Ramos (cell line): ENCODE measurements around the gene CGN.

Experiments
- in situ Hi-C: fragments of 300-500 bp; cut with MboI; formaldehyde crosslinking; loops from one replicate; pipeline ENCODE4 v1.14.3; 2022; ENCODE audit warnings: low sequenced_read_pairs; ENCODE audit not compliant: unreplicated experiment

The CGN gene

GRCh38 chr1:151520359-151520758, 9.2 kb downstream of the CGN start:
- in situ Hi-C loops, result loop anchor here (5.0 kb wide), 1 partner anchor 48 kb away; no protein-coding TSS in a partner anchor

GRCh38 chr1:151522427-151522826, 11.2 kb downstream of the CGN start:
- in situ Hi-C loops, result loop anchor here (5.0 kb wide), 1 partner anchor 50 kb away; no protein-coding TSS in a partner anchor

GRCh38 chr1:151523326-151523725, 12.1 kb downstream of the CGN start:
- in situ Hi-C loops, result loop anchor here (5.0 kb wide), 1 partner anchor 51 kb away; no protein-coding TSS in a partner anchor

GRCh38 chr1:151524736-151525135, 13.5 kb downstream of the CGN start:
- in situ Hi-C loops, result loop anchor here (5.0 kb wide), 1 partner anchor 52 kb away; no protein-coding TSS in a partner anchor

GRCh38 chr1:151526735-151527525, 15.7 kb downstream of the CGN start:
- in situ Hi-C loops, result no loop called here

- in situ Hi-C loops, result no loop called here
Observed at GRCh38 chr1:151529211-151529702, 18.1 kb downstream of the CGN start.

- in situ Hi-C loops, result no loop called here
Observed at GRCh38 chr1:151529781-151530180, 18.6 kb downstream of the CGN start.

- in situ Hi-C loops, result no loop called here
Observed at GRCh38 chr1:151530461-151530860, 19.3 kb downstream of the CGN start.

GRCh38 chr1:151533870-151534269, 22.7 kb downstream of the CGN start:
- in situ Hi-C loops, result no loop called here

- in situ Hi-C loops, result no loop called here
Observed at GRCh38 chr1:151534662-151535278, 23.6 kb downstream of the CGN start.

GRCh38 chr1:151535326-151536271, 24.4 kb downstream of the CGN start:
- in situ Hi-C loops, result no loop called here

- in situ Hi-C loops, result no loop called here
Observed at GRCh38 chr1:151536499-151536898, 25.3 kb downstream of the CGN start.

GRCh38 chr1:151537112-151537511, 25.9 kb downstream of the CGN start:
- in situ Hi-C loops, result no loop called here

- in situ Hi-C loops, result no loop called here
Observed at GRCh38 chr1:151539321-151540020, 28.3 kb downstream of the CGN start.

- in situ Hi-C loops, result no loop called here
Observed at GRCh38 chr1:151540021-151540981, 29.1 kb downstream of the CGN start, which contains the start of gene TUFT1. TUFT1 (plus strand) TSS chr1:151540309; CDS start chr1:151540367, 58 bp downstream.

GRCh38 chr1:151540982-151541377, 29.8 kb downstream of the CGN start:
- in situ Hi-C loops, result no loop called here

- in situ Hi-C loops, result no loop called here
Observed at GRCh38 chr1:151541752-151542151, 30.6 kb downstream of the CGN start.

GRCh38 chr1:151542710-151543129, 31.5 kb downstream of the CGN start:
- in situ Hi-C loops, result no loop called here
